HG02870 (cell line): ENCODE data around the gene OR9A2.

Experiments used
- ATAC-seq: cut with Tn5 transposase; IDR thresholded peaks from one replicate; pipeline ENCODE4 v1.9.1; 2021; ENCODE audit warnings: mild to moderate bottlenecking, moderate library complexity; ENCODE audit not compliant: unreplicated experiment

Gene OR9A2

DNA sequence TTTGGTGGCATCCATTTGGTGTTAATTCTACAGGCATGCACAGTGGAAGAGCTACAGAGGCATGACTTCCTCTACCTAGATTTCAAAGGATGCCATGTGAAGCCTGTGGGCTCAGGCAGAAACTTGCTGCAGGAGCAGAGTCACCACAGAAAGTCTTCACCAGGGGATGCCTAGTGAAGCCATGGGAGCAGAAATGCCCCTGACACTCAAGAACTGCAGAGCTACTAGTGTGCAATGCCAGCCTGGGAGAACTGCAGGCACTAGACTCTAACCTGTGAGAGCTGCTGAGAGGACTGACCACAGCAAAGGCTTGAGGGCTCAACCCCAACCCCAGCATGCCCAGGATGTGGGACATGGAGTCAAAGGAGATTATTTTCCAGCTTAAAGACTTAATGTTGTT lies 3.9 kb downstream of the OR9A2 start:
- ATAC-seq, result no peak

DNA sequence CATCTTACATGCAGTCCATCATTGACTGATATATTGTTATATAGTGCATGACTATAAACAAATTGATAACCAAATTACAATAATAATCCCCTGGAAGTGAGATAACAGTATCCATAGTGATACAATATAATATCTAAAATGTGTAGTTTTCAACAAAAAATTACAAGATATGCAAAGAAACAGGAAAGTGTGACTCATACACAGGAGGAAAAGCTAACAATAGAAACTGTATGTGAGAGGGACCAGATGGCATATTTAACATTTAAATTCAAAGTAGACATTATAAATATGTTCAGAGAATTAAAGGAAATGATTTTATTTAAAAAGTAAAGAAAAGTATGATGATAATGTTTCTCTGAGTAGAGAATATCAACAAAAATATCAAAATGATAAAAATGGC lies 8.0 kb downstream of the OR9A2 start:
- no peak for ATAC-seq

DNA sequence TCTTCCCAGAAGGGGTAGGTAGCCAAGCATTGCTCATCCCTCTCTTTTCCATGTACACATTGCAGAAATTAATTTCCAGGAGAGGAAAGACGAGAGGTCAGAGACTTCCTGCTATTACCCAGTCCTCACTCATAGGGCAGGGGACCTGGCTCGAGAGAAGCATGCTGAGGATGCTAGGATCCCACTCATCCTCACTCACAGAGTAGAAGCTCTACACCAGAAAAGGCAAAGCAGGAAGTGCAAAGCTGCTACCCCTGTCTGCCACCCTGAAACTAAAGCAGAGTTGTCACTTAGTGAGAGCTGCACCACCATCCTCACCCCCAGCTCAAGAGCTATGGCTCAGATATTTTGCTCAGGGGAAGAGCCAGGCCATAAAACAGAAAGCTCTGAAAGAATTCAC lies 9.9 kb downstream of the OR9A2 start:
- ATAC-seq, result no peak

GRCh38 chr7:143015926-143016490 lies 10.9 kb downstream of the OR9A2 start:
- ATAC-seq, result no peak

DNA sequence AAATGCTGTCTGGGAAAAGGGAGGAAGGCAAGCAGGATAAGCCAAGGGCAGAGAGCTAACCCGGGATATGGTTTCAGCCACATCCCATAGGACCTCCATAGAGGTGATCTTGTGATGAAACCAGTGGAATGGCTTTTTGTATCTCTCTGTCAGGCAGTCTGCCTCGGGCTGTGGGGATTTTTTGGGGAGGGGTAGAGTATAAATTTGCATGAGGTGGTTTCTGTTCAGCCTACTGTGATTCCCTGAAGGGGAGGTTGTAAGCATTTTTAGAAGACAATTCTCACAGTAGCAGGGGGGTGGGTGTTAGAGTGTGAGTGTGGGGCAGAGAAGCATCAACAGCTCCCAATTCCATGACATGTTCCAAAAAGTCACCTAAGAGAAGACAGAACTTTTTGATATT lies 11.8 kb downstream of the OR9A2 start:
- ATAC-seq, result peak; percentile 99

DNA sequence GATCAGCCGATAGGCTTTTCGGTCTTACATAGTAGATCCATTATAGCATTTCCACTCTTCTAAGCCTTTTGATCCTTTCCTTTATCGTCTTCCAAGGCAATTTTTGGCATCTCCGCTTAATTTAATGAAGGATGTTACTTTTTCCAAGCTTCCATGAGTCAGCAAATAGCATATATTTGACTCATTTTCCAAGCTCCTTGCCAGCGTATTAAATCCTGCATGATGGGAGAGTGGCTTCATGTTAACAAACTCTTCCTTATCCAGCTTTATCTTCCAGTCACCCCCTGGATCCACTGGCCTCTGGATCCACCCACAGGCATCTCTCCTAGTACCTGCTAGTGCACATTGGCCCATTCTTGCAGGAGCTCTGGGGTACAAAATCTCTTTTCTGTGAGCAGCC lies 13.0 kb downstream of the OR9A2 start:
- ATAC-seq, result no peak

- ATAC-seq, result no peak
Measured at GRCh38 chr7:143013473-143013872, 13.5 kb downstream of the OR9A2 start.

GRCh38 chr7:143012409-143012808 lies 14.5 kb downstream of the OR9A2 start:
- ATAC-seq, result no peak

DNA sequence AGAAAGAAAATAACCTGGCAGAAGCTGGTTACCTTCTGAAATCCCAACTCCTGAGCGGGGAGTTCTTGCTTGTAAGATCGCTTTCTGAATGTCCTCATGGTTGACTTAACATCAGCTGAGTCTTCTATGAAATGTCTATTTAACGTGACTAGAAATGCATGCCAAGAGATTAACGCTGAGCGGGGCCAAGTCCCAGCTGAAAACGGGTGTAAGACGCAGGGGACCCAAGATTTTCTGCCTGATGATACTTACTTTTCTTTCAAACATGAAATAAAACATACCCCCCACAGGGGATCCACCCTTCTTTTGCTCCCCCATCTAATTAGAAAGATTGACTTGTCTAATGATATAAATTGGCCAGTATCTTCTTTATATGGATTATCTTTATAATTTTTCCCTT lies 14.9 kb downstream of the OR9A2 start:
- no peak for ATAC-seq

GRCh38 chr7:143008007-143008901 lies 18.7 kb downstream of the OR9A2 start:
- peak; percentile 89 for ATAC-seq

GRCh38 chr7:143005632-143006260 lies 21.2 kb downstream of the OR9A2 start:
- ATAC-seq, result no peak

GRCh38 chr7:143003393-143004051 lies 23.4 kb downstream of the OR9A2 start:
- ATAC-seq, result peak; percentile 55

DNA sequence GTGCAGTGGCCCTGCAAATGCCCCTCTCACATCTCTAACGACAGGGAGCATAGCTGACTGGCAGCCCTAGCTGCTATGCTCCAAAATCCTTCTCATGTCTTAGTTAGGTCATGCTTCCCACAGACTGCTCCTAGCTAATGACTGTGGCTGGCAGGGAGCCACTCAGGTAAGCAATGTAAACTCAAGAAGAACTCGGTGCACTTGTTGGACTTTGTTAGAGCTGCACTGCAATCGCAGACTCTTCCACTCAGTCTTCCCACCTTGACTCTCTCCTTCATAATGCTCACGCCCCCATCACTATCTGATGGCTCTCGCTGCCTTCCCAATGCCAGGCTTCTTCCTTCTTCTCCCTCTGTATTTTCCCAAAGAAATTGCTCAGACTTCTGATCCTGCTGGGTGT lies 24.0 kb downstream of the OR9A2 start:
- no peak for ATAC-seq

DNA sequence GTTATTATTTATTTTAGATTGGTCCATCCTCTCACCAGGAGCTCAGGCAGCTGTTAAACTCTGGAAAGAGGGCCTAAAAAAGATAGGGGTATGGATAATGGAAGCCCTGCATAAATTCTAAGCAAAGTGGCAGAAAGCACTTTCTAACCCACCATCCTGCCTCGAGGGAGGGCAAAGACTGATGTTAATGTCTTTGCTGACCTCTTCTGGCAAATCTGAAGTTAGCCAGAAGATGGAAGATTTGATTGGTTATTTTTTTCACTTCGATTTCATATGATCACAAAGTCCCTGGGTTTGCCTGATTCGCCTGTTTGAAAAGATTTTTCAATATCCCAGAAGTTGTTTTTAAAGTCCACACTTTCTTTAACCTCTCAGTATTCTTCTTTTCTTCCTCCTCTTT lies 24.8 kb downstream of the OR9A2 start:
- ATAC-seq, result no peak

- ATAC-seq, result no peak
Measured at GRCh38 chr7:143000648-143001047, 26.3 kb downstream of the OR9A2 start.

GRCh38 chr7:142999793-143000192 lies 27.1 kb downstream of the OR9A2 start:
- no peak for ATAC-seq

- ATAC-seq, result no peak
Measured at GRCh38 chr7:142998966-142999365, 28.0 kb downstream of the OR9A2 start.

DNA sequence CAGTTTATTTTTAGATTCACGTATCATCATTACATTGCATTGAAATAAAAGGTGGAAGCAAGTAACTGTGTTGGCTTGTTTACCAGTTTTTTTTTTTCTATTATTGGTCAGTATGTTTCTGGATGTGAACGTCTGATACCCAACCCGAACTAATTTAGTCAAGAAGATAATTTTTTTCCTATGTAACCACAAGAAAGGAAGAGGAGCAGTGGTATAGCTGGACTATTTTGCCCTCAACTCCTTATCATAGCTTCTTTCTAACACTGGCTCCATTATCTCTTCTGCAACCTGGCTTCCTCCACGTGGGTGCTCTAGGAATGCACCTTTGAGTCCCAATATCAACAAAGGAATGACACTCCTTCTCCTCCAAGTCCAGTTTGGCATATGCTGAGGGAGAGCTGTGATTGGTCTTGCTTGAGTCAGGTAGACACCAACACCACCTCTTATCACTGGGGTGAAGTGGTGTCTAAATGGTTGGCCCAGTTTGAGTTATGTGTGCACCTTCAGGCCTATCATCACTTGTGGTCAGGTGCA lies 29.4 kb downstream of the OR9A2 start:
- no peak for ATAC-seq

DNA sequence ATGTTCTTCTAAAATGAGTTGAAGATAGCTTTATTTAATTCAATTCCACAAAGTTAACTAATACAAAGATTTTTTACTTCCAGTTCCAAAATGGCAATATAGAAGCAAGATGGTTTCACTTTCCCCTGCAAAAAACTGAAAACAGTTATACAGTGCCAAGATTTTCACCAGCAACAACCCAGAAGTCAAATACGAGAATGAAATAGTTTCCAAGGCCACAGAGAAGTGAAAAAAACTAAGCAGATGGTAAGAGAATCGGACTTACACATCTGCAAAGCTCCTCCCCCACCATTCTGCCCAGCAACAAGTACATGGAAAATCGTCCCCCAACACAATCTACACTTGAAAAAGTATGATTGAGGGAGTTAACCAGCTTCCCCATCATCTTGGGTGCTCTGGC lies 34.5 kb downstream of the OR9A2 start:
- no peak for ATAC-seq

DNA sequence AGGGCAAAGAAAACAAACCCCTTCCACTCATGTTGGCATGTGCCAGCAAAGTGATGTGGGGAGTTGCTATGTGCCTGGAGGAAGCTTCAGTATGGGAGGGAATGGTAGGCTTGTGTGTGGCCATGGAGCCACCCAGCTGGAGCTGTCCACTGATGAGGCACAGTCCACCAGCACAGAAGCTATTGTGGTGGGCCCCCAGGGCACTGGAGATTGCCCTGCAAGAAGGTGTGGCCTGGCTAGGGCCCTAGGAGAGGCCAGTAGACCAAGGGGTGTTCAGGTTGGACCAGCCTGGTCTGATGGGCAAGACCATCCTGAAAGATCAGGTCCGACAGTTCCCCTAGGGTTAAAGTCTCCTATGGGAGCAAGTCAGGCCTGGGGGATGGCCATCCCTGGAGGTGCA lies 42.6 kb downstream of the OR9A2 start:
- ATAC-seq, result no peak

- ATAC-seq, result no peak
Measured at GRCh38 chr7:142983825-142984224, 43.1 kb downstream of the OR9A2 start.
